Liver (tissue), 9 donors: ENCODE measurements around the gene C10orf71. TPM values are rescaled to one million over a fixed set of nuclear protein-coding genes. Genes with fewer than 3 reads are reported as not detected.

Experiments used
- DNase-seq: peaks from one replicate; pipeline ENCODE4 v3.0.0-alpha.2; 2017; ENCODE audit warnings: low spot score
- H3K27ac ChIP-seq, 2 donors: one replicate each; pipeline ENCODE4 v1.7.0; 2013; ENCODE audit warnings: inconsistent platforms in 2 of 2, low read length in 2 of 2, control low read depth in 1 of 2, low read depth in 1 of 2, mild to moderate bottlenecking in 1 of 2
- H3K27me3 ChIP-seq, 4 donors: one replicate each; pipeline versions ENCODE4 v1.6.1 to v1.7.0; 2013; ENCODE audit warnings: low read length in 3 of 4, inconsistent platforms in 1 of 4, mild to moderate bottlenecking in 1 of 4, moderate library complexity in 1 of 4; ENCODE audit not compliant: control insufficient read depth in 4 of 4, insufficient read depth in 4 of 4
- H3K36me3 ChIP-seq, 4 donors: one replicate each; pipeline versions ENCODE4 v1.6.1 to v1.7.0; 2013; ENCODE audit warnings: low read length in 3 of 4, mild to moderate bottlenecking in 3 of 4, low read depth in 1 of 4, moderate library complexity in 1 of 4; ENCODE audit not compliant: control insufficient read depth in 4 of 4, insufficient read depth in 3 of 4
- H3K4me1 ChIP-seq, 4 donors: one replicate each; pipeline versions ENCODE4 v1.6.1 to v1.7.0; 2013; ENCODE audit warnings: low read length in 3 of 4, mild to moderate bottlenecking in 3 of 4, moderate library complexity in 1 of 4; ENCODE audit not compliant: control insufficient read depth in 4 of 4, insufficient read depth in 4 of 4
- H3K4me3 ChIP-seq, 3 donors: one replicate each; pipeline versions ENCODE4 v1.6.1 to v1.7.0; 2013; ENCODE audit warnings: low read length in 3 of 3, control low read depth in 1 of 3, low read depth in 1 of 3, mild to moderate bottlenecking in 1 of 3
- H3K9ac ChIP-seq, 2 donors: one replicate each; pipeline ENCODE4 v1.7.0; 2013; ENCODE audit warnings: low read length in 2 of 2, mild to moderate bottlenecking in 2 of 2, moderate library complexity in 2 of 2, control low read depth in 1 of 2, low read depth in 1 of 2
- H3K9me3 ChIP-seq, 4 donors: one replicate each; pipeline versions ENCODE4 v1.6.1 to v1.7.0; 2013; ENCODE audit warnings: low read length in 3 of 4; ENCODE audit not compliant: control insufficient read depth in 4 of 4
- ATF3 ChIP-seq: IDR thresholded peaks from 2 replicates; pipeline ENCODE4 v1.6.1; 2016; ENCODE audit warnings: antibody characterized with exemption
- CTCF ChIP-seq: fragments of 150-350 bp; IDR thresholded peaks from 2 replicates; pipeline ENCODE4 v1.5.1; 2017; ENCODE audit warnings: improper control_type of control experiment, low read depth, low read length; ENCODE audit not compliant: missing input control
- EGR1 ChIP-seq, 2 donors: IDR thresholded peaks; 2 replicates each; pipeline ENCODE4 v1.6.1; 2016 to 2018; ENCODE audit warnings: antibody characterized with exemption in 2 of 2, low read depth in 2 of 2
- FOXA1 ChIP-seq: IDR thresholded peaks from 2 replicates; pipeline ENCODE4 v1.6.1; 2016; ENCODE audit warnings: antibody characterized with exemption
- FOXA2 ChIP-seq: IDR thresholded peaks from 2 replicates; pipeline ENCODE4 v1.6.1; 2016; ENCODE audit warnings: antibody characterized with exemption
- GABPA ChIP-seq, 2 donors: IDR thresholded peaks in 1 of 2; conservative IDR thresholded peaks in 1 of 2; 2 replicates each; pipeline ENCODE4 v1.6.1; 2016; ENCODE audit warnings: antibody characterized with exemption in 2 of 2, mild to moderate bottlenecking in 1 of 2, moderate library complexity in 1 of 2
- HNF4A ChIP-seq, 2 donors: conservative IDR thresholded peaks; 2 replicates each; pipeline ENCODE4 v1.6.1; 2016; ENCODE audit warnings: antibody characterized with exemption in 2 of 2, mild to moderate bottlenecking in 2 of 2
- HNF4G ChIP-seq: IDR thresholded peaks from 2 replicates; pipeline ENCODE4 v1.6.1; 2016; ENCODE audit warnings: antibody characterized with exemption
- JUND ChIP-seq, 2 donors: IDR thresholded peaks; 2 replicates each; pipeline ENCODE4 v1.6.1; 2016; ENCODE audit warnings: antibody characterized with exemption in 2 of 2
- MAX ChIP-seq: IDR thresholded peaks from 2 replicates; pipeline ENCODE4 v1.6.1; 2016; ENCODE audit warnings: antibody characterized with exemption
- NR2F2 ChIP-seq: IDR thresholded peaks from 2 replicates; pipeline ENCODE4 v1.6.1; 2016; ENCODE audit warnings: antibody characterized with exemption
- RAD21 ChIP-seq, 2 donors: IDR thresholded peaks; 2 replicates each; pipeline ENCODE4 v1.6.1; 2016; ENCODE audit warnings: antibody characterized with exemption in 2 of 2, mild to moderate bottlenecking in 2 of 2
- REST ChIP-seq: IDR thresholded peaks from 2 replicates; pipeline ENCODE4 v1.6.1; 2016; ENCODE audit warnings: antibody characterized with exemption, mild to moderate bottlenecking
- SP1 ChIP-seq: IDR thresholded peaks from 2 replicates; pipeline ENCODE4 v1.6.1; 2018; ENCODE audit warnings: antibody characterized with exemption, mild to moderate bottlenecking
- TAF1 ChIP-seq: conservative IDR thresholded peaks from 2 replicates; pipeline ENCODE4 v1.6.1; 2016; ENCODE audit warnings: antibody characterized with exemption, mild to moderate bottlenecking
- YY1 ChIP-seq: IDR thresholded peaks from 2 replicates; pipeline ENCODE4 v1.6.1; 2016; ENCODE audit warnings: antibody characterized with exemption, mild to moderate bottlenecking
- ZBTB33 ChIP-seq: IDR thresholded peaks from 2 replicates; pipeline ENCODE4 v1.6.1; 2016; ENCODE audit warnings: antibody characterized with exemption
- WGBS: extraction: QIAGEN DNeasy Blood & Tissue Kit; methylation state at CpG from one replicate; pipeline ENCODE4 v1.1.7; 2013; 5-methylcytosine and 5-hydroxymethylcytosine counted together
- polyA plus RNA-seq, 2 donors: library from polyadenylated mRNA; stranded (reverse) in 1 of 2; unstranded in 1 of 2; fragments of 200-250 nt in 1 of 2; fragments of >200 nt in 1 of 2; fragmentation: Nextera tagmentation in 1 of 2; extraction: Ambion mirVana in 1 of 2; gene quantifications; one replicate each; pipeline versions ENCODE4 v1.2.1 to v1.2.3, GENCODE V29; 2013 to 2015
- total RNA-seq, 2 donors: library from RNA; depleted of rRNA; stranded (reverse); fragments of >200 nt; gene quantifications; one replicate each; pipeline ENCODE4 v1.2.3, GENCODE V29; 2014
- donor health status: healthy.
- donor health status: healthy.
- donor health status: healthy.
- donor health status: healthy.
- donor health status: healthy.

C10orf71 gene
- total and polyA plus RNA-seq, 4 donors = 0.03 TPM; not detected in 3

- H3K27me3 ChIP-seq = peaks cover 0 to 5% (median 0%) of the 10 kb centered on the region in 4 donors
- H3K9ac ChIP-seq = no peak overlapping the region
- no peak for DNase-seq
- H3K27ac ChIP-seq = no peak overlapping the region
- no peak overlapping the region for H3K4me3 ChIP-seq
- no peaks in the 10 kb centered on the region for H3K9me3 ChIP-seq
- no peaks in the 10 kb centered on the region for H3K36me3 ChIP-seq
- H3K4me1 ChIP-seq = no peaks in the 10 kb centered on the region
- TF ChIP-seq YY1 (no peak), FOXA2 (no peak), RAD21 (IDR thresholded peaks at IDR 0.05) (no peak), ATF3 (no peak), SP1 (no peak), ZBTB33 (no peak), GABPA (IDR thresholded peaks at IDR 0.05 in 1 of 2, conservative IDR thresholded peaks at IDR 0.05 in 1 of 2) (no peak), EGR1 (IDR thresholded peaks at IDR 0.05; ENCODE audit: low read depth in 2 of 2) (no peak)
- 92% methylated on average over 4 of the region's 4 CpGs for WGBS
Observed at GRCh38 chr10:49275896-49276295, 23.1 kb upstream of the C10orf71 start.

GRCh38 chr10:49276596-49276995 is 22.4 kb upstream of the C10orf71 start:
- WGBS = 93% methylated on average over 4 of the region's 4 CpGs
- Histone ChIP-seq H3K36me3 (no peaks in the 10 kb centered on the region), H3K4me3 (no peak overlapping the region), H3K9ac (no peak overlapping the region), H3K27me3 (peaks cover 0 to 5% (median 0%) of the 10 kb centered on the region in 4 donors), H3K27ac (no peak overlapping the region), H3K4me1 (no peaks in the 10 kb centered on the region), H3K9me3 (no peaks in the 10 kb centered on the region)
- TF ChIP-seq RAD21 (IDR thresholded peaks at IDR 0.05) (no peak), FOXA2 (no peak), TAF1 (no peak), HNF4G (no peak), ATF3 (no peak), SP1 (no peak), EGR1 (IDR thresholded peaks at IDR 0.05; ENCODE audit: low read depth in 2 of 2) (no peak), ZBTB33 (no peak), HNF4A (conservative IDR thresholded peaks at IDR 0.05) (no peak), FOXA1 (no peak), MAX (no peak), REST (no peak), YY1 (no peak), JUND (IDR thresholded peaks at IDR 0.05) (no peak), CTCF (no peak), NR2F2 (no peak), GABPA (IDR thresholded peaks at IDR 0.05 in 1 of 2, conservative IDR thresholded peaks at IDR 0.05 in 1 of 2) (no peak)
- DNase-seq = no peak
